ENCODE results near the gene HAPSTR1.
"Not testable (repeated sequence)": the region's sequence is repeated elsewhere in the genome, so short reads cannot be mapped to it uniquely, and the experiment has no call there.

Gene HAPSTR1

GRCh38 chr16:9090960-9091866, at the start of gene HAPSTR1:
Gene HAPSTR1, plus strand, starts transcription at chr16:9091644. Its CDS starts 401 bp downstream, at chr16:9092045.
- Histone ChIP-seq H3K9me3 (ENCODE audit: low read length) (no peaks in the 10 kb centered on the region), H3K4me1 (ENCODE audit: insufficient read depth, low read length) (peaks cover 32% of the 10 kb centered on the region), H3K27me3 (ENCODE audit: insufficient read depth, low read length) (no peaks in the 10 kb centered on the region), H3K36me3 (ENCODE audit: insufficient read depth, low read length) (peaks cover 34% of the 10 kb centered on the region), H3K4me3 (ENCODE audit: low read length) (peak within 1 kb of the TSS; percentile 98), H2AFZ (ENCODE audit: low read depth, low read length) (peak within 1 kb of the TSS; percentile 91)

- Histone ChIP-seq H3K9me3 (ENCODE audit: low read length) (no peaks in the 10 kb centered on the region), H3K4me3 (ENCODE audit: low read length) (no peak overlapping the region), H3K27me3 (ENCODE audit: insufficient read depth, low read length) (no peaks in the 10 kb centered on the region), H3K36me3 (ENCODE audit: insufficient read depth, low read length) (no peaks in the 10 kb centered on the region), H2AFZ (ENCODE audit: low read depth, low read length) (no peak overlapping the region), H3K4me1 (ENCODE audit: insufficient read depth, low read length) (peaks cover 3% of the 10 kb centered on the region)
These were observed 48.9 kb upstream of the HAPSTR1 start for GRCh38 chr16:9042533-9042932.

- no peak overlapping the region for H3K4me3 ChIP-seq (ENCODE audit: low read length)
- no peaks in the 10 kb centered on the region for H3K36me3 ChIP-seq (ENCODE audit: insufficient read depth, low read length)
- H2AFZ ChIP-seq (ENCODE audit: low read depth, low read length), result no peak overlapping the region
- H3K27me3 ChIP-seq (ENCODE audit: insufficient read depth, low read length), result no peaks in the 10 kb centered on the region
- H3K4me1 ChIP-seq (ENCODE audit: insufficient read depth, low read length), result peaks cover 8% of the 10 kb centered on the region
- no peaks in the 10 kb centered on the region for H3K9me3 ChIP-seq (ENCODE audit: low read length)
These were observed 48.3 kb upstream of the HAPSTR1 start for GRCh38 chr16:9042964-9043680.

- H3K4me1 ChIP-seq (ENCODE audit: insufficient read depth, low read length); H3K4me3 ChIP-seq (ENCODE audit: low read length): not testable (repeated sequence)
These were observed 45.9 kb upstream of the HAPSTR1 start for GRCh38 chr16:9045562-9045961.

GRCh38 chr16:9046667-9047055, 44.8 kb upstream of the HAPSTR1 start:
- Histone ChIP-seq H3K36me3 (ENCODE audit: insufficient read depth, low read length) (no peaks in the 10 kb centered on the region), H3K4me1 (ENCODE audit: insufficient read depth, low read length) (peaks cover 8% of the 10 kb centered on the region), H3K27me3 (ENCODE audit: insufficient read depth, low read length) (no peaks in the 10 kb centered on the region), H3K4me3 (ENCODE audit: low read length) (no peak overlapping the region), H2AFZ (ENCODE audit: low read depth, low read length) (no peak overlapping the region), H3K9me3 (ENCODE audit: low read length) (no peaks in the 10 kb centered on the region)

More at GRCh38 chr16:9045562-9045961, 45.9 kb upstream of the HAPSTR1 start:
- H3K9me3 ChIP-seq (ENCODE audit: low read length); H3K27me3 ChIP-seq (ENCODE audit: insufficient read depth, low read length); H3K36me3 ChIP-seq (ENCODE audit: insufficient read depth, low read length); H2AFZ ChIP-seq (ENCODE audit: low read depth, low read length): not testable (repeated sequence)

- Histone ChIP-seq H3K4me3 (ENCODE audit: low read length) (no peak overlapping the region), H3K27me3 (ENCODE audit: insufficient read depth, low read length) (no peaks in the 10 kb centered on the region), H3K4me1 (ENCODE audit: insufficient read depth, low read length) (peaks cover 8% of the 10 kb centered on the region), H3K36me3 (ENCODE audit: insufficient read depth, low read length) (no peaks in the 10 kb centered on the region), H3K9me3 (ENCODE audit: low read length) (no peaks in the 10 kb centered on the region), H2AFZ (ENCODE audit: low read depth, low read length) (no peak overlapping the region)
These were observed 43.6 kb upstream of the HAPSTR1 start for GRCh38 chr16:9047689-9048301.

GRCh38 chr16:9048302-9048700, 43.1 kb upstream of the HAPSTR1 start:
- Histone ChIP-seq H2AFZ (ENCODE audit: low read depth, low read length) (no peak overlapping the region), H3K4me3 (ENCODE audit: low read length) (no peak overlapping the region), H3K9me3 (ENCODE audit: low read length) (no peaks in the 10 kb centered on the region), H3K4me1 (ENCODE audit: insufficient read depth, low read length) (peaks cover 8% of the 10 kb centered on the region), H3K36me3 (ENCODE audit: insufficient read depth, low read length) (no peaks in the 10 kb centered on the region), H3K27me3 (ENCODE audit: insufficient read depth, low read length) (no peaks in the 10 kb centered on the region)

GRCh38 chr16:9049241-9049640, 42.2 kb upstream of the HAPSTR1 start:
- no peaks in the 10 kb centered on the region for H3K27me3 ChIP-seq (ENCODE audit: insufficient read depth, low read length)
- peaks cover 8% of the 10 kb centered on the region for H3K4me1 ChIP-seq (ENCODE audit: insufficient read depth, low read length)
- H3K9me3 ChIP-seq (ENCODE audit: low read length), result no peaks in the 10 kb centered on the region
- H3K36me3 ChIP-seq (ENCODE audit: insufficient read depth, low read length), result no peaks in the 10 kb centered on the region
- no peak overlapping the region for H2AFZ ChIP-seq (ENCODE audit: low read depth, low read length)
- H3K4me3 ChIP-seq (ENCODE audit: low read length), result no peak overlapping the region

- no peak overlapping the region for H3K4me3 ChIP-seq (ENCODE audit: low read length)
- H3K36me3 ChIP-seq (ENCODE audit: insufficient read depth, low read length), result no peaks in the 10 kb centered on the region
These were observed 41.2 kb upstream of the HAPSTR1 start for GRCh38 chr16:9050102-9050830.

GRCh38 chr16:9053006-9053601, 38.3 kb upstream of the HAPSTR1 start:
- Histone ChIP-seq H3K36me3 (ENCODE audit: insufficient read depth, low read length) (no peaks in the 10 kb centered on the region), H3K27me3 (ENCODE audit: insufficient read depth, low read length) (no peaks in the 10 kb centered on the region), H2AFZ (ENCODE audit: low read depth, low read length) (peak overlapping the region; percentile 77), H3K4me3 (ENCODE audit: low read length) (peak overlapping the region; percentile 47), H3K9me3 (ENCODE audit: low read length) (no peaks in the 10 kb centered on the region), H3K4me1 (ENCODE audit: insufficient read depth, low read length) (peaks cover under 1% of the 10 kb centered on the region)

More at GRCh38 chr16:9050102-9050830, 41.2 kb upstream of the HAPSTR1 start:
- Histone ChIP-seq H3K4me1 (ENCODE audit: insufficient read depth, low read length) (peaks cover 8% of the 10 kb centered on the region), H3K9me3 (ENCODE audit: low read length) (no peaks in the 10 kb centered on the region), H2AFZ (ENCODE audit: low read depth, low read length) (no peak overlapping the region), H3K27me3 (ENCODE audit: insufficient read depth, low read length) (no peaks in the 10 kb centered on the region)

- Histone ChIP-seq H3K36me3 (ENCODE audit: insufficient read depth, low read length) (no peaks in the 10 kb centered on the region), H2AFZ (ENCODE audit: low read depth, low read length) (no peak overlapping the region)
These were observed 37.0 kb upstream of the HAPSTR1 start for GRCh38 chr16:9054460-9054859.

GRCh38 chr16:9055115-9055514, 36.3 kb upstream of the HAPSTR1 start:
- no peaks in the 10 kb centered on the region for H3K9me3 ChIP-seq (ENCODE audit: low read length)
- no peaks in the 10 kb centered on the region for H3K4me1 ChIP-seq (ENCODE audit: insufficient read depth, low read length)
- no peaks in the 10 kb centered on the region for H3K36me3 ChIP-seq (ENCODE audit: insufficient read depth, low read length)

More at GRCh38 chr16:9054460-9054859, 37.0 kb upstream of the HAPSTR1 start:
- no peaks in the 10 kb centered on the region for H3K27me3 ChIP-seq (ENCODE audit: insufficient read depth, low read length)
- no peaks in the 10 kb centered on the region for H3K9me3 ChIP-seq (ENCODE audit: low read length)
- no peak overlapping the region for H3K4me3 ChIP-seq (ENCODE audit: low read length)
- H3K4me1 ChIP-seq (ENCODE audit: insufficient read depth, low read length), result no peaks in the 10 kb centered on the region

More at GRCh38 chr16:9055115-9055514, 36.3 kb upstream of the HAPSTR1 start:
- H2AFZ ChIP-seq (ENCODE audit: low read depth, low read length), result no peak overlapping the region
- no peaks in the 10 kb centered on the region for H3K27me3 ChIP-seq (ENCODE audit: insufficient read depth, low read length)
- no peak overlapping the region for H3K4me3 ChIP-seq (ENCODE audit: low read length)
